H1 (cell line): ENCODE results near the gene ALDH3A1. TPM values are rescaled to one million over a fixed set of nuclear protein-coding genes. Genes with fewer than 3 reads are reported as not detected.

Experiments
- CTCF ChIA-PET: fragments of 300-600 bp; sonication (Branson Sonifier 250); formaldehyde crosslinking; loops from one replicate; lab custom pipeline; 2021; ENCODE audit not compliant: partially characterized antibody; lab: Charles Lee
- POLR2A ChIA-PET: fragments of 300-600 bp; sonication (Branson Sonifier 250); formaldehyde crosslinking; loops from one replicate; lab custom pipeline; 2021; ENCODE audit warnings: inconsistent platforms; ENCODE audit not compliant: partially characterized antibody; lab: Charles Lee
- DNase-seq, 2 experiments: peaks; one replicate each; pipeline versions ENCODE4 v3.0.0 to v3.0.0-alpha.2; 2010 to 2022; ENCODE audit warnings: low spot score in 2 of 2, low read depth in 1 of 2, mixed read lengths in 1 of 2
- FAIRE-seq: peaks from 2 replicates; lab custom pipeline; 2011; peaks lifted over from hg19 to GRCh38; lab: Jason Lieb, UNC
- H2AFZ ChIP-seq: 2 replicates; pipeline ENCODE4 v1.8.1; 2012; ENCODE audit warnings: low read length, inconsistent platforms
- H2AK5ac ChIP-seq: 2 replicates; pipeline ENCODE4 v1.6.1; 2013; ENCODE audit warnings: low read depth, low read length
- H2BK120ac ChIP-seq: replicated peaks from 2 replicates; pipeline ENCODE3; 2013; ENCODE audit warnings: low read depth, low read length, inconsistent platforms
- H2BK12ac ChIP-seq: 2 replicates; pipeline ENCODE4 v1.6.1; 2013; ENCODE audit warnings: low read depth, low read length
- H2BK15ac ChIP-seq: 2 replicates; pipeline ENCODE4 v1.6.1; 2013; ENCODE audit warnings: low read length
- H2BK20ac ChIP-seq: 2 replicates; pipeline ENCODE4 v1.6.1; 2013; ENCODE audit warnings: low read length
- H2BK5ac ChIP-seq: 2 replicates; pipeline ENCODE4 v1.6.1; 2013; ENCODE audit warnings: low read depth, low read length
- H3K14ac ChIP-seq: 2 replicates; pipeline ENCODE4 v1.6.1; 2013; ENCODE audit warnings: inconsistent platforms; ENCODE audit not compliant: insufficient read length
- H3K18ac ChIP-seq: 2 replicates; pipeline ENCODE4 v1.6.1; 2013; ENCODE audit warnings: low read length; ENCODE audit errors: extremely low read depth
- H3K23ac ChIP-seq: 2 replicates; pipeline ENCODE4 v1.6.1; 2013; ENCODE audit warnings: inconsistent platforms; ENCODE audit not compliant: insufficient read length
- H3K23me2 ChIP-seq: 2 replicates; pipeline ENCODE4 v1.6.1; 2013; ENCODE audit warnings: low read depth, low read length
- H3K27ac ChIP-seq: 2 replicates; pipeline ENCODE4 v1.6.1; 2011; ENCODE audit warnings: low read depth, low read length, inconsistent platforms
- H3K27me3 ChIP-seq, 4 experiments: replicated peaks in 1 of 4; 1 replicate in 1 of 4; 2 replicates in 3 of 4; pipeline versions ENCODE4 v1.6.1 to v1.8.1; 2011 to 2013; ENCODE audit warnings: low read length in 3 of 4, mild to moderate bottlenecking in 3 of 4, inconsistent platforms in 2 of 4, mixed read lengths in 2 of 4, moderate library complexity in 1 of 4; ENCODE audit not compliant: control insufficient read depth in 3 of 4, insufficient read depth in 3 of 4; ENCODE audit errors: extremely low read depth in 1 of 4
- H3K36me3 ChIP-seq, 4 experiments: 2 replicates each; pipeline versions ENCODE4 v1.6.1 to v1.8.1; 2011 to 2013; ENCODE audit warnings: mild to moderate bottlenecking in 4 of 4, low read length in 3 of 4, moderate library complexity in 2 of 4, control low read depth in 1 of 4, inconsistent platforms in 1 of 4; ENCODE audit not compliant: insufficient read depth in 4 of 4, control insufficient read depth in 2 of 4
- H3K4ac ChIP-seq: replicated peaks from 2 replicates; pipeline ENCODE3; 2013; ENCODE audit warnings: low read length, low read depth, mixed read lengths, inconsistent platforms; ENCODE audit not compliant: insufficient read length
- H3K4me1 ChIP-seq, 4 experiments: replicated peaks in 1 of 4; 1 replicate in 1 of 4; 2 replicates in 3 of 4; pipeline versions ENCODE4 v1.6.1 to v1.8.1; 2011 to 2013; ENCODE audit warnings: low read length in 3 of 4, inconsistent platforms in 2 of 4, mixed read lengths in 1 of 4; ENCODE audit not compliant: insufficient read depth in 4 of 4, control insufficient read depth in 3 of 4
- H3K4me2 ChIP-seq, 2 experiments: 2 replicates each; pipeline versions ENCODE4 v1.6.1 to v1.8.1; 2011 to 2013; ENCODE audit warnings: low read depth in 2 of 2, low read length in 2 of 2, control low read depth in 1 of 2, inconsistent platforms in 1 of 2, mild to moderate bottlenecking in 1 of 2; ENCODE audit not compliant: insufficient read depth in 1 of 2
- H3K4me3 ChIP-seq, 4 experiments: fragments of 200-600, 300-600 bp in 1 of 4; sonication (generic), shearing (Covaris generic), sonication (Bioruptor Twin) in 1 of 4; 2 replicates each; pipeline versions ENCODE4 v1.5.1 to v1.8.1; 2011 to 2016; ENCODE audit warnings: low read length in 4 of 4, low read depth in 3 of 4, control low read depth in 2 of 4, inconsistent platforms in 2 of 4, mild to moderate bottlenecking in 2 of 4, mixed read lengths in 1 of 4, moderate library complexity in 1 of 4; ENCODE audit not compliant: insufficient read depth in 2 of 4; ENCODE audit errors: extremely low read depth in 1 of 4
- H3K56ac ChIP-seq: replicated peaks from 2 replicates; pipeline ENCODE3; 2013; ENCODE audit warnings: low read depth, mild to moderate bottlenecking, mixed read lengths, low read length, inconsistent platforms; ENCODE audit not compliant: insufficient read length
- H3K79me1 ChIP-seq: 2 replicates; pipeline ENCODE4 v1.6.1; 2013; ENCODE audit warnings: low read depth, low read length, control low read depth
- H3K79me2 ChIP-seq, 2 experiments: 2 replicates each; pipeline versions ENCODE4 v1.6.1 to v1.8.1; 2012 to 2013; ENCODE audit warnings: low read length in 2 of 2, mild to moderate bottlenecking in 2 of 2, inconsistent platforms in 1 of 2; ENCODE audit not compliant: insufficient read depth in 2 of 2, control insufficient read depth in 1 of 2
- H3K9ac ChIP-seq, 4 experiments: replicated peaks in 1 of 4; 1 replicate in 1 of 4; 2 replicates in 3 of 4; pipeline versions ENCODE4 v1.6.1 to v1.8.1; 2011 to 2013; ENCODE audit warnings: low read depth in 3 of 4, low read length in 3 of 4, control low read depth in 2 of 4, mild to moderate bottlenecking in 2 of 4, moderate library complexity in 2 of 4, inconsistent platforms in 1 of 4; ENCODE audit errors: extremely low read depth in 1 of 4
- H3K9me3 ChIP-seq, 2 experiments: 2 replicates each; pipeline versions ENCODE4 v1.6.1 to v1.8.1; 2012 to 2013; ENCODE audit warnings: mild to moderate bottlenecking in 2 of 2, moderate library complexity in 2 of 2, control low read depth in 1 of 2, inconsistent platforms in 1 of 2, low read depth in 1 of 2, low read length in 1 of 2, mixed read lengths in 1 of 2; ENCODE audit not compliant: insufficient read depth in 2 of 2
- H4K20me1 ChIP-seq, 2 experiments: replicated peaks in 1 of 2; 2 replicates each; pipeline versions ENCODE3 to v1.8.1; 2011 to 2013; ENCODE audit warnings: inconsistent platforms in 2 of 2, low read length in 2 of 2, mild to moderate bottlenecking in 1 of 2; ENCODE audit not compliant: insufficient read depth in 2 of 2, control insufficient read depth in 1 of 2
- H4K5ac ChIP-seq: 2 replicates; pipeline ENCODE4 v1.6.1; 2013; ENCODE audit warnings: low read length, low read depth, mixed read lengths, inconsistent platforms; ENCODE audit not compliant: insufficient read length
- H4K8ac ChIP-seq: 2 replicates; pipeline ENCODE4 v1.8.0; 2013; ENCODE audit warnings: mild to moderate bottlenecking, moderate library complexity, low read length, inconsistent platforms; ENCODE audit not compliant: insufficient read depth; ENCODE audit errors: extremely low read depth
- H4K91ac ChIP-seq: replicated peaks from 2 replicates; pipeline ENCODE3; 2013; ENCODE audit warnings: low read length, mixed read lengths, inconsistent platforms; ENCODE audit not compliant: insufficient read length
- BACH1 ChIP-seq: IDR thresholded peaks from 2 replicates; pipeline ENCODE4 v1.6.1; 2012; ENCODE audit warnings: low read length, improper control_type of control experiment
- BRCA1 ChIP-seq: IDR thresholded peaks from 2 replicates; pipeline ENCODE4 v1.6.1; 2012; ENCODE audit warnings: low read depth, low read length, improper control_type of control experiment
- CHD2 ChIP-seq: IDR thresholded peaks from 2 replicates; pipeline ENCODE4 v1.6.1; 2012; ENCODE audit warnings: low read length, improper control_type of control experiment
- FOSL1 ChIP-seq: IDR thresholded peaks from 2 replicates; pipeline ENCODE4 v1.6.1; 2011; ENCODE audit warnings: mild to moderate bottlenecking, low read depth, low read length, moderate library complexity; ENCODE audit not compliant: insufficient read depth
- GABPA ChIP-seq: IDR thresholded peaks from 2 replicates; pipeline ENCODE4 v1.6.1; 2011; ENCODE audit warnings: mild to moderate bottlenecking, low read length, moderate library complexity, borderline replicate concordance; ENCODE audit not compliant: insufficient read depth
- HDAC2 ChIP-seq, 2 experiments: fragments of 300-600 bp in 1 of 2; sonication (generic) in 1 of 2; IDR thresholded peaks; 2 replicates each; pipeline ENCODE4 v1.6.1; 2011 to 2012; ENCODE audit warnings: low read depth in 2 of 2, low read length in 2 of 2, mild to moderate bottlenecking in 2 of 2, moderate library complexity in 2 of 2, borderline replicate concordance in 1 of 2, inconsistent platforms in 1 of 2
- MAX ChIP-seq: IDR thresholded peaks from 2 replicates; pipeline ENCODE4 v1.6.1; 2012; ENCODE audit warnings: inconsistent platforms
- SAP30 ChIP-seq: fragments of 300-600 bp; sonication (generic); IDR thresholded peaks from 2 replicates; pipeline ENCODE4 v1.7.1; 2012; ENCODE audit warnings: low read length, moderate library complexity, mild to moderate bottlenecking, inconsistent platforms; ENCODE audit not compliant: insufficient read depth, insufficient replicate concordance
- TEAD4 ChIP-seq: IDR thresholded peaks from 2 replicates; pipeline ENCODE4 v1.6.1; 2012; ENCODE audit warnings: low read depth, low read length, inconsistent platforms, mixed read lengths
- WGBS, 2 experiments: shearing (Covaris generic) in 1 of 2; methylation state at CpG; one replicate each; pipeline versions ENCODE4 v1.1.6 to v1.1.7; 2013 to 2015; ENCODE audit warnings: low lambda C conversion rate in 2 of 2, mixed read lengths in 2 of 2, inconsistent platforms in 1 of 2, low coverage in 1 of 2, missing lambda C conversion rate in 1 of 2; ENCODE audit not compliant: insufficient replicate concordance in 2 of 2, insufficient coverage in 1 of 2, insufficient read length in 1 of 2; ENCODE audit errors: extremely low coverage in 1 of 2, missing lambda C conversion rate in 1 of 2; 5-methylcytosine and 5-hydroxymethylcytosine counted together
- polyA plus RNA-seq, 7 experiments: library from polyadenylated mRNA; depleted of rRNA in 3 of 7; stranded (reverse) in 5 of 7; unstranded in 2 of 7; fragments of >200 nt in 5 of 7; fragments of 200-250 nt in 2 of 7; gene quantifications; 1 replicate in 5 of 7; 2 replicates in 1 of 7; 4 replicates in 1 of 7; pipeline versions ENCODE4 v1.2.1 to v1.2.3, GENCODE V29; 2011 to 2013; ENCODE audit warnings: missing spikeins in 2 of 7, mixed read lengths in 2 of 7
- total RNA-seq: library from RNA; stranded (reverse); fragmentation: NEBNext Ultra II Directional; extraction: Animal tissue kit (Norgen Biotek cat#: 25700); gene quantifications from 2 replicates; pipeline ENCODE4 v1.2.1, GENCODE V29; 2021

Gene ALDH3A1
- total and polyA plus RNA-seq, 2 of the 8 experiments (the other 6 are each of a cell fraction or from before 2014, with no cell fraction given) = 0.37 to 1.4 TPM

GRCh38 chr17:19736071-19736470 is 12.0 kb downstream of the ALDH3A1 start:
- no peaks in the 10 kb centered on the region for H4K20me1 ChIP-seq
- H2BK15ac ChIP-seq = no peak overlapping the region
- H3K27ac ChIP-seq = no peak overlapping the region
- no peaks in the 10 kb centered on the region for H3K79me2 ChIP-seq
- H3K23ac ChIP-seq = no peak overlapping the region
- no peak for DNase-seq
- H2AK5ac ChIP-seq = no peak overlapping the region
- no peak overlapping the region for H2BK12ac ChIP-seq
- TF ChIP-seq CHD2 = no peak
- TF ChIP-seq BACH1 = no peak
- TF ChIP-seq BRCA1 = no peak
- TF ChIP-seq MAX = no peak
- no peak for TF ChIP-seq HDAC2 (IDR thresholded peaks at IDR 0.05; ENCODE audit: borderline replicate concordance in 1 of 2, low read depth in 2 of 2, low read length in 2 of 2)
- no peak for TF ChIP-seq FOSL1
- no peak for TF ChIP-seq SAP30
- TF ChIP-seq TEAD4 = no peak
- TF ChIP-seq GABPA = no peak
- no peaks in the 10 kb centered on the region; a peak in 1 of 7 replicates for H3K27me3 ChIP-seq
- no peak overlapping the region for H4K91ac ChIP-seq
- H3K14ac ChIP-seq = no peak overlapping the region
- no peak overlapping the region for H2BK5ac ChIP-seq
- no peaks in the 10 kb centered on the region for H3K23me2 ChIP-seq
- H3K18ac ChIP-seq = no peak overlapping the region
- H3K9ac ChIP-seq = no peak overlapping the region
- no peak overlapping the region for H2BK120ac ChIP-seq
- no peak overlapping the region for H4K5ac ChIP-seq
- H3K4me2 ChIP-seq = no peak overlapping the region
- POLR2A ChIA-PET = no interaction called here
- H3K4ac ChIP-seq = no peak overlapping the region
- no peak overlapping the region; the same call in 1 of the 2 replicates for H2AFZ ChIP-seq
- H3K4me3 ChIP-seq = no peak overlapping the region
- CTCF ChIA-PET = interaction anchor here (0.7 to 1.6 kb wide), 4 partner anchors 17 to 42 kb away, joined by 3 to 8 read pairs (median 3); partner anchors contain the start of gene SLC47A2
- FAIRE-seq = no peak
- 87% methylated on average over 11 of the region's 11 CpGs; no CpG with 5 or more reads in 1 of the 2 experiments for WGBS, 2 experiments
- H4K8ac ChIP-seq = no peak overlapping the region
- no peaks in the 10 kb centered on the region for H3K36me3 ChIP-seq
- no peaks in the 10 kb centered on the region for H3K9me3 ChIP-seq
- no peaks in the 10 kb centered on the region for H3K79me1 ChIP-seq
- H3K56ac ChIP-seq = no peak overlapping the region
- no peak overlapping the region for H2BK20ac ChIP-seq
- H3K4me1 ChIP-seq = no peaks in the 10 kb centered on the region
